Neural progenitor cell (in vitro differentiated cells): ENCODE measurements around the gene ZNRF4.

ENCODE experiments used
- CTCF ChIP-seq: fragments of 200-600 bp; sonication (generic); IDR thresholded peaks from 2 replicates; pipeline ENCODE4 v1.5.1; 2017; ENCODE audit warnings: antibody characterized with exemption, mild to moderate bottlenecking
- EZH2 ChIP-seq: fragments of 200-600 bp; sonication (generic); IDR thresholded peaks from 2 replicates; pipeline ENCODE4 v1.6.1; 2017; ENCODE audit warnings: antibody characterized with exemption, mild to moderate bottlenecking, moderate library complexity

DNA sequence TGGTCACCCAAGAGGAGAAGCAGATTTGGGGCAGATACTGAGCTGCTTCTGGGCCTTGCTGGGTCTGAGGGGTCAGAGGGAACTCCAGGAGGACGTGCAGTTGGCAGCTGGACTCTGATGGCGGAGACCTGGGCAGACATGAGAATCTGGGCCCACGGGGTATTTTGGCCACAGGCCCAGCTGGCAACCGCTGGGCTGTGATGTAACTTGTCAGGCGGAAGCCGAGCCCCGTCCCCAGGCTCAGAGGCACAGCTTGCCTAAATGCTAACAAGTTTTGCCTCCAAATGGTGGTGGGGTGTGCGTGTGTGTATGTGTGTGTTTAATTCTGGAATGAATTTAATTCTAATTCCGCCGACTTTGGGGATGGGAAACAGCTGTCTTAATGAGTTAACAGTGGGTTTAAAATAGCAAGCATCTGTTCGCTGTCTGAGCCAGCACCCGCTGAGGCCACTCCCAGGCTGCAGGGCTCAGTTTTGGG is 11.6 kb downstream of the ZNRF4 start:
- no peak for TF ChIP-seq CTCF
- no peak for TF ChIP-seq EZH2
